Gastroesophageal sphincter (tissue), 3 donors: ENCODE measurements around the gene SNX9.

Experiments
- CTCF ChIP-seq, 4 experiments: fragments of 200-600 bp in 2 of 4; fragments of 450-650 bp in 2 of 4; sonication (generic) in 1 of 4; IDR thresholded peaks; one replicate each; pipeline ENCODE4 v1.5.1; 2017 to 2019; ENCODE audit warnings: antibody characterized with exemption in 4 of 4, mild to moderate bottlenecking in 2 of 4, moderate library complexity in 2 of 4
- EP300 ChIP-seq: sonication (generic); formaldehyde crosslinking; IDR thresholded peaks from one replicate; pipeline ENCODE4 v1.6.1; 2017; ENCODE audit warnings: antibody characterized with exemption, mild to moderate bottlenecking
- POLR2A ChIP-seq, 2 donors: fragments of 450-650 bp; IDR thresholded peaks; one replicate each; pipeline ENCODE4 v1.6.1; 2017; ENCODE audit warnings: antibody characterized with exemption in 2 of 2, mild to moderate bottlenecking in 2 of 2, moderate library complexity in 1 of 2
- POLR2AphosphoS5 ChIP-seq: sonication (generic); formaldehyde crosslinking; IDR thresholded peaks from one replicate; pipeline ENCODE4 v1.6.1; 2017; ENCODE audit warnings: antibody characterized with exemption

- no peak for TF ChIP-seq CTCF (IDR thresholded peaks at IDR 0.05)
- TF ChIP-seq POLR2A (IDR thresholded peaks at IDR 0.05): no peak
- no peak for TF ChIP-seq POLR2AphosphoS5
- no peak for TF ChIP-seq EP300
These were observed 141.1 kb downstream of the SNX9 start for GRCh38 chr6:157964100-157964499.
